Mononuclear cell (primary cell): ENCODE results near the gene CPNE1. TPM values are rescaled to one million over a fixed set of nuclear protein-coding genes. Genes with fewer than 3 reads are reported as not detected.
A peak's percentile ranks its signal among the peaks of the same experiment; 100 is the strongest.

Experiments used
- H3K27me3 ChIP-seq: 2 replicates; pipeline ENCODE4 v1.6.0; 2011; ENCODE audit warnings: low read length, control low read depth; ENCODE audit not compliant: insufficient read depth
- H3K4me1 ChIP-seq: 2 replicates; pipeline ENCODE4 v1.5.1; 2011; ENCODE audit warnings: mild to moderate bottlenecking, low read length, control low read depth; ENCODE audit not compliant: insufficient read depth
- H3K4me3 ChIP-seq: 2 replicates; pipeline ENCODE4 v1.5.1; 2011; ENCODE audit warnings: mild to moderate bottlenecking, low read length, moderate library complexity
- H3K9me3 ChIP-seq: 2 replicates; pipeline ENCODE4 v1.5.1; 2011; ENCODE audit warnings: low read depth, mild to moderate bottlenecking, control low read depth, low read length
- total RNA-seq: library from RNA; depleted of rRNA; stranded (reverse); fragments of >200 nt; gene quantifications from one replicate; pipeline ENCODE4 v1.2.3, GENCODE V29; 2012

CPNE1 gene
- total RNA-seq, 1 donor, result 74.5 TPM

DNA sequence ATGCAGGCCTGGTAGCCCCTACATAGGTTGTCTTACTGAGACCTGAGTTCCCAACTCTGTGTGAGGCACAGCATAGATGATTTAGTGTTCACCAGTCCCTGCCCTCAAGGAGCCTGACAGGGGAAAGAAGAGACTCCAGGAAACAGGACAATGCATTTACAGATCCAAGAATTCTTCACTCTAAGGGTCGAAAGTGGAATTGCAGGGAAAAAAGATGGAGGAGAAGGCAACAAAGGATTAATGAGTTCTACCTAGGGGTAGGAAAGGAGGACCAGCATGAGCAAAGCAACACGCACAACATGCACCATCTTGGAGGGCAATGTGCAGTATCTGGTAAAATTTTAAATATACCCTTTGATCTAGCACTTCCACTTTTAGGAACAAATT lies 43.1 kb downstream of the CPNE1 start:
- Histone ChIP-seq H3K27me3 (no peaks in the 10 kb centered on the region), H3K9me3 (no peaks in the 10 kb centered on the region), H3K4me1 (peaks cover 36% of the 10 kb centered on the region), H3K4me3 (no peak overlapping the region)

DNA sequence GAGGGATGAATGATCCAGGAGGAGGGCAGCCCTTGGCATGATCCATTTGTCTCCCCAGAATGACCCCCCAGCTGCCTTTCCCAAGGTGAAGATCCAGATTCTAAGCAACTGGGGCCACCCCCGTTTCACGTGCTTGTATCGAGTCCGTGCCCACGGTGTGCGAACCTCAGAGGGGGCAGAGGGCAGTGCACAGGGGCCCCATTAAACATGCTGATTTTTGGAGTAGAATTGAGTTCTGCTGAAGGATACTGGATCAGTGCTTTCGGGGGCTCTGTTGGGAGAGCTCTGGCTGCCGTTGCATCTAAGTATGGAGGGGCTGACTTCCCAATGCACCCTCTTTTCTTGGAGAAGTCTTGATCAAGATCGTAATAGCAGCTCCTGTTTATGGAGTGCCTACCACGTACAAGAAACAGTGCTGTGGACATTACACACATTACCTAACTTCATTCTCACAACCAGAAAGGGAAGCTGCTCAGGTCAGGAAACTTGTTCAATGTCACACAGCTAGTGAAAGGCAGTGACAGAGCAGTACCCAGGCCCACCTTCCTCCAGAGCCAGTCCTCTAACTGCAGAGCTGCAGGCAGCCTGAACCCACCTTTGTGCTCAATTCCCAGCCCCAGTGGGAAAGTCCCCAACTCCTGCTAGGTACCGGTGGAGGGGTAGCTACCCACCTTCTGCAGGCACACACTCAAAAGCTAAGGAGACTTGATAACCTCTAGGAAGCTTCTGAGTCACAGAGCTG lies 43.7 kb downstream of the CPNE1 start:
- no peaks in the 10 kb centered on the region for H3K9me3 ChIP-seq
- no peak overlapping the region for H3K4me3 ChIP-seq
- H3K27me3 ChIP-seq, result no peaks in the 10 kb centered on the region
- peaks cover 36% of the 10 kb centered on the region for H3K4me1 ChIP-seq

DNA sequence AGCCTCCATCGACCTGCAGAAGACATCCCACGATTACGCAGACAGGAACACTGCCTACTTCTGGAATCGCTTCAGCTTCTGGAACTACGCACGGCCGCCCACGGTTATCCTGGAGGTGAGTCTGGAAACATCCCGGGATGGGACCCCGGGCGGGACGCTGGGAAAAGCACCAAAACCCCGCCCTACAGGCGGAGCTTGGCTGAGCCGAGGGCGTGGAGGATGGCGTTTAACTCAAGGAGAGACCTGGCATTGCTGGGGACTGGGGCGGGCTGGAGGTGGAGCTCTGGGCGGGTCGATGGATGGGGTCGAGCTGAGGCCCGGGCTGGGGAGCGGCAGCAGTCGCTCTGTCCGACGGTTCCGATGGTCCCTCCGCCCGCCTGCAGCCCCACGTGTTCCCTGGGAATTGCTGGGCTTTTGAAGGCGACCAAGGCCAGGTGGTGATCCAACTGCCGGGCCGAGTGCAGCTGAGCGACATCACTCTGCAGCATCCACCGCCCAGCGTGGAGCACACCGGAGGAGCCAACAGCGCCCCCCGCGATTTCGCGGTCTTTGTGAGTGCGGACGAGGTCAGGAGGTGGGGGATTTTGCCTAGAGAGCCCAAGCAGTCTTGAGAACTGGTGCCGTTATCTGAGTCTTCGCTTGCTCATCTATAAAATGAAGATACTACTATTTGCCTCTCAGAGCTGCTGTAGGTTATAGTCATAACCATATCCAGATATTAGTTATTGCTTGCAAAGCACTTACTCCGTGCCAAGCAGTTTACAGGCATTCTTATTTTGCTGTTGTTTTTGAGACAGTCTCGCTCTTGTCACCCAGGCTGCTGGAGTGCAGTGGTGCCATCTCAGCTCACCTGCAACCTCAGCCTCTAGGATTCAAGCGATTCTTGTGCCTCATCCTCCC lies 45.3 kb downstream of the CPNE1 start:
- Histone ChIP-seq H3K4me1 (peaks cover 47% of the 10 kb centered on the region), H3K27me3 (no peaks in the 10 kb centered on the region), H3K9me3 (no peaks in the 10 kb centered on the region), H3K4me3 (peak overlapping the region; percentile 41)

DNA sequence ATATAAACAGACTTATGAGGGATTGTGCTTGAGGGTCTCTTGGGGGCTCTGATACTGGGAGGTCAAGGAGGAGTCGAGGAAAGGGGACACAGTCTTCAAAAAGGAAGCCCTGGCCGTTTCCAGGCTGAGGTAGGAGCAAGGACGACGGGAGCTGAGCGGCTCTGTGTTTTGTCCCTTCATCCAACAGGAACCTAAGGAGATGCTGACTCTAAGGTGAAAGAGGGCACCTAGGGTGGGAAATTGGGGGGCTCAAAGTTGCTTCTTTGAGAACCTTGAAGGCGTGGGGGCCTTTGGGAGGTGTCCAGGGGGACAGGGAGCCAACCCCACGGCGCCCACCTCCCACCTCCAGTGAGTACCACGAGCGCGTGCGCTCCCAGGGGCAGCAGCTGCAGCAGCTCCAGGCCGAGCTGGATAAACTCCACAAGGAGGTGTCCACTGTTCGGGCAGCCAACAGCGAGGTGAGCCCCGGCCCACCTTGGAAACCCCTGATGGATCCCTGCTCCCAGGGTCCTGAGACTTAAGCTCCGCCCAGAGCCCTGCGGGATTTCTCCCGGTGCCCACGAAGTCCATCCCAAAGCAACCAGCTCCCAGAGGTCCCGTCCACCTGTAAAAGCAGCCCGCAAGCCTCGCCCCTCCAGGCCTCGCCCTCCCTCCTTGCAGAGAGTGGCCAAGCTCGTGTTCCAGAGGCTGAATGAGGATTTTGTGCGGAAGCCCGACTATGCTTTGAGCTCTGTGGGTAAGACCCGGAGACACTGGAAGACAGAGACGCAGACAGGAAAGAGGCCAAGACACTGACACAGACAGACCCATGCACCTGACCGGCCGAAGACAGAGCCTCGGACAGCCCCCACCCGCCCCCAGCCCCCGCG lies 46.2 kb downstream of the CPNE1 start:
- H3K9me3 ChIP-seq, result no peaks in the 10 kb centered on the region
- H3K4me1 ChIP-seq, result peaks cover 47% of the 10 kb centered on the region
- no peaks in the 10 kb centered on the region for H3K27me3 ChIP-seq
- no peak overlapping the region for H3K4me3 ChIP-seq

DNA sequence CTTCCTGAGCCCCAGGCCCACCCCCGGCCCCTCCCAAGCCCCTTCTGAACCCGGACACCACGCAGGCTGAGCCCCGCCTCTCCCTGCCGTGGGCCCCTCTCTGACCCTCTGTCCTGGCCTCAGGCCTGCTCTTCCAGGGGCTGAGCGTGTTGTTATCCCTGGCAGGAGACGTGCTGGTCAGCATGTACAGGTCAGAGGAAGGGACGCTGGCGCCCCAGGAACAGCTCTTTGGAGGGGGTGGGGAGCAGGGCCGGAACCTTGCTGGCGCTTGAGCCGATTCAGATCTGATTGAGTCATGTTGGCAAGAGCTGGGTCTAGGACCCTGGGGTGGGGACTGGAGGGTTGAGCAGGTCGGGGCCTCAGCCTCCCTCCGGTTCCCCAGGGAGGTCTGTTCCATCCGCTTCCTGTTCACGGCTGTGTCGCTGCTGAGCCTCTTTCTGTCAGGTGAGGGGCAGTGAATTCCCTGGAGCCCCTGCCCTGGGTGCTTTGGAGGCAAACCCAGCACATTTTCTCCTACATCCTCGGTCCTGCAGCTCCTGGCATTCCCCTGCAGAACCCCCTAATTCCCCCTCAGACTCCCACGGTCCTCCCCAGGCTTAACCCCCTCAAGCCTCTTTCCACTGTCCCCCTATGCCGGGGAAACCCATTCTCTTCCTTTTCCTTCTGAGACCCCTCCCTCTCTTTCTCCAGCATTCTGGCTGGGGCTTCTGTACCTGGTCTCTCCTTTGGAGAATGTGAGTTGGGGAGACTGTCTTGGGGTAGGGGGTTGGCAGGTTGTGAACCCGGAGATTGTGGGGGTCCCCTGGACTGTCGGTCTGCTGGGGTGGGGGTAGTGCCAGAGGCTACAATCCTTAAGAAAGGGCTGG lies 47.1 kb downstream of the CPNE1 start:
- no peak overlapping the region for H3K4me3 ChIP-seq

DNA sequence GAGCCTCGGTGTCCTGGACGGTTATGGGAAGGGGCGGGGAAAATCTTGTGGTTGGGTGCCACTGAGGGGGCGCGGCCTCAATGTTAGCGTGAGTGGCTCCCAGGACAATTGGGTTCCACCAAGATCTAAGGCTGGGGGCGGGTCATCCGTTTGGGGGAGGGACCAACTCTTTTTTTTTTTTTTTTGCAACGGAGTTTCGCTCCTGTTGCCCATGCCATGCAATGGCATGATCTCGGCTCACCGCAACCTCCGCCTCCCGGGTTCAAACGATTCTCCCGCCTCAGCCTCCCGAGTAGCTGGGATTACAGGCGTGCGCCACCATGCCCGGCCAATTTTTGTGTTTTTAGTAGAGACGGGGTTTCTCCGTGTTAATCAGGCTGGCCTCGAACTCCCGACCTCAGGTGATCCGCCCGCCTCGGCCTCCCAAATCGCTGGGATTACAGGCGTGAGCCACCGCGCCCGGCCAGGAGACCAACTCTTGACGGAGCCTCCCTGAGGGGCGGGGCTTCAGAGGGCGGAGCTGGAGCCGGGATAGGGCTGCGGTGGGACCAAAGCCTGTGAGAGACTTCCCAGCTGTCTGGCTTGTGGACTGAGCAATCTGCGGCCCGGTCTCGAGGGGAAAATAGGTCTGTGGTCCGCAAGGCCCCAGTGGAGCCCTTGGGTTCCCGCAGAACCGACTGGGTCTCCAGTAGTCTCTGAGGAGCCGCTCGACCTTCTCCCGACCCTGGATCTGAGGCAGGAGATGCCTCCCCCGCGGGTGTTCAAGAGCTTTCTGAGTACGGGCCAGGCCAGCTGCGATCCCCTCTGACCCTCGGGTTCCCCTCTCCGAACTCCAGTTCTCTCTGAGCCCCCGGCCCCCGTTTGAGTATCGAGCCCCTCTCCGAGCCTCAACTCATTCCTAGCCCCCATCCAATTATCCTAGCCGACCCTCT lies 48.0 kb downstream of the CPNE1 start:
- Histone ChIP-seq H3K4me3 (peak overlapping the region; percentile 40), H3K27me3 (no peaks in the 10 kb centered on the region), H3K4me1 (peaks cover 47% of the 10 kb centered on the region), H3K9me3 (no peaks in the 10 kb centered on the region)

More for the DNA sequence above, 47.1 kb downstream of the CPNE1 start:
- Histone ChIP-seq H3K27me3 (no peaks in the 10 kb centered on the region), H3K4me1 (peaks cover 47% of the 10 kb centered on the region), H3K9me3 (no peaks in the 10 kb centered on the region)

DNA sequence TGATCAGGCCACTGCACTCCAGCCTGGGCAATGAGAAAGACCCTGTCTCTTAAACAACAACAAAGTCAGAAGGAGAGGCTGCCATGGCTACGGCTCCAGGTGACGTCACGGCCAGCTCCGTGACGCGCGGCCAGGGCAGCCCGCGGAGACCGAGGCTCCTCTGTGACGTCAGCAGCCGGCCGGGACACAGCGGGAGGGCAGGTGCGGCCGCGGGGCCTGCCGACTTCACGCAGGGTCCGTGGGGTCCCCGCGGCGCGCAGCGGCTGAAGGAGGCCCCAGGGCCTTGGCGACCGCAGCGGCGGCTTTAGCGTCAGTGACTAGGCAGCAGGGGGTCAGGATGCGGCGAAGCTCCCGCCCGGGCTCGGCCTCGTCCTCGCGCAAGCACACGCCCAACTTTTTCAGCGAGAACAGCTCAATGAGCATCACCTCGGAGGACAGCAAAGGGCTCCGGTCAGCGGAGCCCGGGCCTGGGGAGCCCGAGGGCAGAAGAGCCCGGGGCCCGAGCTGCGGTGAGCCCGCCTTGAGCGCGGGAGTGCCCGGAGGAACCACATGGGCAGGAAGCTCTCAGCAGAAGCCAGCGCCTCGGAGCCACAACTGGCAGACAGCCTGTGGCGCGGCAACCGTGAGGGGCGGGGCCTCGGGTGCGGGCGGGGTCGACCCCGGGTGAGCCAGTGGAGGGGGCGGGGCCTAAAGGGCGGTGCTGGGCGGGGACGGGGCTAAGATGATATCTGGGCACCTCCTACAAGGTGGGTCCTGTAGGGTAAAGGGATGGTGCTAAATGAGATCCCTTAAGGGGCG lies 48.8 kb downstream of the CPNE1 start, which contains the start of gene SPAG4:
SPAG4 (plus strand) TSS at position 163 of the 798 bp plus-strand sequence; CDS start at position 338, 175 bp downstream.
- H3K27me3 ChIP-seq, result no peaks in the 10 kb centered on the region
- no peaks in the 10 kb centered on the region for H3K9me3 ChIP-seq
- peaks cover 47% of the 10 kb centered on the region for H3K4me1 ChIP-seq
- peak within 1 kb of the TSS; percentile 50 for H3K4me3 ChIP-seq

DNA sequence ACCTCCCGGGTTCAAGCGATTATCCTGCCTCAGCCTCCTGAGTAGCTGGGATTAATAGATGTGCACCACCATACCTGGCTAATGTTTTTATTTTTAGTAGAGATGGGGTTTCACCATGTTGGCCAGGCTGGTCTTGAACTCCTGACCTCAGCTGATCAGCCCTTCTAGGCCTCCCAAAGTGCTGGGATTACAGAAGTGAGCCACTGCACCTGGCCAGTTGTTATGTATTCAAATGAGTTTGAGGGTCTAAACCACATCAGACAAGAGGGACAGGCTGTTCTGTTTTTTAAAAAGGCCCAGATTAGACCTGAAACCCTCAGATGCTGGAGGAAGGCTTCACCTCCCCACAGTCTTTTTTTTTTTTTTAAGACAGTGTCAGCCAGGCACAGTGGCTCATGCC lies 53.2 kb downstream of the CPNE1 start:
- Histone ChIP-seq H3K4me1 (peaks cover 11% of the 10 kb centered on the region), H3K4me3 (no peak overlapping the region), H3K9me3 (no peaks in the 10 kb centered on the region), H3K27me3 (no peaks in the 10 kb centered on the region)

DNA sequence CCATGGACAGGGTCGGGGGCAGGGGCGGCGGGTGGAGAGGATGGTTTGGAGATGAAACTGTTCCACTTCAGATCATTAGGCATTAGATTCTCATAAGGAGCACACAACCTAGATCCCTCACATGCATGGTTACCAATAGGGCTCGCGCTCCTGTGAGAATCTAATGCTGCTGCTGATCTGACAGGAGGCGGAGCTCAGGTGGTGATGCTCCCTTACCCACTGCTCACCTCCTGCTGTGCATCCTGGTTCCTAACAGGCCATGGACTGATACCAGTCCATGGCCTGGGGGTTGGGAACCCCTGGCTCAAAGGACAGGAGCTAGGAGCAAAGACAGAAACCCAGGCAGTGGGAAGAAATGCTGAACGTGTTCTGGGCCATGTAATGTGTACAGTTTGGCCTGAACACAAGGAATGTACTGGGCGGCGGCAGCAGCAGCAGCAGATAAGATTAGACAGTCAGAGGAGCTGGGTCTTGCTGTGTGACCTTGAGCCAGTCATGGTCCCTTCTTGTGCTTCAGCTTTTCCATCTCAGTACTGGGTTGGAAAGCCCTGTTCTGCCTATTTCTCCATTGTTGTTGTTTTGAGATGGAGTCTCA lies 53.8 kb downstream of the CPNE1 start:
- no peaks in the 10 kb centered on the region for H3K27me3 ChIP-seq
- H3K4me1 ChIP-seq, result peaks cover 11% of the 10 kb centered on the region
- no peaks in the 10 kb centered on the region for H3K9me3 ChIP-seq
- H3K4me3 ChIP-seq, result no peak overlapping the region

DNA sequence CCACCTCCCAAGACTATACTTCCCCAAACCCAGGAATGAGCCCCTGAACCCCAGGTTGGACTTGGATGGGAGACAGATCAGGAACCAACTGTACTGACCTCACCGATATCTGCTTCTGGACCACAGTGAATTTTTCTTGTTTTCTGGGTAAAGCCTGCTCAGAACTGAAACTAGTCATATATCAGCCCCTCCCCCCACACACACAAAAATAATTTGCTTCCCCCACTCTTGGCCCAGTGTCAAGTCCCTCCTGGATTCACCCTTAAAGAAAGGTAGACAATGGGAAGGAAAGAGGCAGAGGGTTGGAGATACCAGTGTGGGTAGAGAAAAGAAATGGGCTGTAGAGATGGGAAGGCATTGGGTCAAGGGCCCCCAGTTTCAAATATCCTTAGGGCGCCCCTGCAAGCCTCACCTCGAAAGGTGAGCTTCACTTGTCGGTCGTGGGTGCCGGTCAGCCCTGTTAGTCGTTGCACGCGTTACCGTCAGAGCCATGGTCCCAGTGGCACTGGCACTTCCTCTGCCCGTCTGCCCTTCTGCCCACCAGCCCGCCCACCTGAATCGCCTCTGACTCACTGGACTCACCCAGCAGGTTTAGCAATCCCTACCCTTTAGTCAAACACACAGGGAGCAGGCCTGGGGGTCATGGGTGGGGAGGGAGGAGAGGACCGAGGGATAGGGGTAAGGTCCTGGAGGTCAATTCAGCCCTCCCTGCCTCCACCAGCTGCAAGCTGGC lies 57.5 kb downstream of the CPNE1 start:
- peaks cover under 1% of the 10 kb centered on the region for H3K4me1 ChIP-seq
- H3K27me3 ChIP-seq, result peaks cover 4% of the 10 kb centered on the region
- no peaks in the 10 kb centered on the region for H3K9me3 ChIP-seq
- no peak overlapping the region for H3K4me3 ChIP-seq

DNA sequence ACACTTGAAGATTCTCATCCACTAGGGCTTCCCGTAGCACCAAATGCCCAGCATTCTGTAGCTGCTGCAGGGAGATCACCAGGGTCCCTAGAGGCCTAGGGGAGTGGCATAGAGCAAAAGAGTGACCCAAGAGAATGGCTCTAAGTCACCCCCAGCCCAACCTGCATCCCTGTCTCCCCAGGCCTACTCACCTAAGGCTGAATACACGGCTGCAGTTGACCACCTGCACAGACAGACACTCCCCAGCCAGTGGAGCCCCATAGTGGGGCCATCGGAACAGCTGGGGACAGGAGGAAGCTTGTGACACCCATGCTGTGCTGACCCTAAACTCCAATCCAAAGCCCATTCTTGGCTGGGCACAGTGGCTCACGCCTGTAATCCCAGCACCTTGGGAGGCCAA lies 58.6 kb downstream of the CPNE1 start:
- H3K4me1 ChIP-seq, result peaks cover 11% of the 10 kb centered on the region
- H3K27me3 ChIP-seq, result peaks cover 6% of the 10 kb centered on the region
- no peaks in the 10 kb centered on the region for H3K9me3 ChIP-seq
- H3K4me3 ChIP-seq, result no peak overlapping the region

DNA sequence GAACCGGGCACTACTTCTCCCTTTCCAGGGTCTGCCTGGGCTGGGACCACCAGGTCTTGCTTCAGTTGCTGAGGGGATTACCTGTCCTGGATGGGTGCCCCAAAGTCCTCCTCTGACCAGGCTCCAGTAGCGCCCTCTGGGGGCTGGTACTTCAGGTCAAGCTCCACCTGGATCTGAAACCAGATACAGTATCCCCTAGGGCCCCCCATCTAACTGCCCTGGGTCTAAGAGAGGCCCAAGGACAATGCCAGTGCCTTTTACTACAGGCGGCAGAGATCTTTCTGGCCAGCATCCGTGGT lies 60.3 kb downstream of the CPNE1 start:
- Histone ChIP-seq H3K4me1 (peaks cover 18% of the 10 kb centered on the region), H3K27me3 (peaks cover 13% of the 10 kb centered on the region), H3K9me3 (no peaks in the 10 kb centered on the region), H3K4me3 (no peak overlapping the region)
